OCI-LY1 (cell line): Measurements from ENCODE around the gene ANKS4B.
"Not testable (repeated sequence)": the region's sequence is repeated elsewhere in the genome, so short reads cannot be mapped to it uniquely, and the experiment has no call there.

Source experiments
- H2AFZ ChIP-seq: fragments of 200-600 bp; sonication (generic), shearing (Covaris generic); 2 replicates; pipeline ENCODE4 v1.6.0; 2014; ENCODE audit warnings: antibody characterized with exemption, mild to moderate bottlenecking, low read length
- H3F3A ChIP-seq: fragments of 200-600 bp; sonication (generic), shearing (Covaris generic); 2 replicates; pipeline ENCODE4 v1.6.0; 2014; ENCODE audit warnings: mild to moderate bottlenecking, antibody characterized with exemption, low read length, moderate library complexity; ENCODE audit not compliant: insufficient read depth
- H3K27ac ChIP-seq: fragments of 200-600 bp; sonication (generic); 2 replicates; pipeline ENCODE4 v1.5.1; 2014; ENCODE audit warnings: low read length, mixed run types, mild to moderate bottlenecking, low read depth; ENCODE audit not compliant: poor library complexity, severe bottlenecking
- H3K27me3 ChIP-seq: fragments of 200-600 bp; sonication (generic); 2 replicates; pipeline ENCODE4 v1.6.0; 2014; ENCODE audit warnings: antibody characterized with exemption, mild to moderate bottlenecking, low read length, moderate library complexity; ENCODE audit not compliant: insufficient read depth
- H3K36me3 ChIP-seq: fragments of 200-600 bp; sonication (generic); 2 replicates; pipeline ENCODE4 v1.6.1; 2014; ENCODE audit warnings: mild to moderate bottlenecking, antibody characterized with exemption, low read length, moderate library complexity, mixed read lengths; ENCODE audit not compliant: insufficient read depth
- H3K4me1 ChIP-seq: fragments of 200-600 bp; sonication (generic); 2 replicates; pipeline ENCODE4 v1.5.1; 2014; ENCODE audit warnings: mild to moderate bottlenecking, low read length, moderate library complexity; ENCODE audit not compliant: insufficient read depth, severe bottlenecking
- H3K4me2 ChIP-seq: fragments of 200-600 bp; sonication (generic), shearing (Covaris generic); 2 replicates; pipeline ENCODE4 v1.6.1; 2014; ENCODE audit warnings: low read length
- H3K4me3 ChIP-seq: fragments of 200-600 bp; sonication (generic); 2 replicates; pipeline ENCODE4 v1.5.1; 2014; ENCODE audit warnings: low read length, low read depth, mild to moderate bottlenecking, mixed read lengths; ENCODE audit not compliant: poor library complexity, severe bottlenecking
- H3K79me2 ChIP-seq: fragments of 200-600 bp; shearing (Covaris generic); 2 replicates; pipeline ENCODE4 v1.6.1; 2016; ENCODE audit warnings: mixed run types, low read length, mixed read lengths; ENCODE audit not compliant: insufficient read depth
- H3K9ac ChIP-seq: fragments of 200-600 bp; sonication (generic), shearing (Covaris generic); 2 replicates; pipeline ENCODE4 v1.6.1; 2014; ENCODE audit warnings: mild to moderate bottlenecking, low read length, mixed read lengths
- H3K9me2 ChIP-seq: fragments of 200-600 bp; sonication (generic), shearing (Covaris generic); 2 replicates; pipeline ENCODE4 v1.6.1; 2014; ENCODE audit warnings: low read depth, mild to moderate bottlenecking, low read length, mixed read lengths
- H3K9me3 ChIP-seq: fragments of 200-600 bp; shearing (Covaris generic); 2 replicates; pipeline ENCODE4 v1.6.1; 2014; ENCODE audit warnings: low read length, mixed read lengths
- H4K20me1 ChIP-seq: fragments of 200-600 bp; sonication (generic), shearing (Covaris generic); 2 replicates; pipeline ENCODE4 v1.6.0; 2016; ENCODE audit warnings: mild to moderate bottlenecking, low read length; ENCODE audit not compliant: insufficient read depth
- EZH2 ChIP-seq: fragments of 200-600 bp; sonication (generic), shearing (Covaris generic); IDR thresholded peaks from 2 replicates; pipeline ENCODE4 v1.8.0; 2017; ENCODE audit warnings: borderline replicate concordance, mixed run types, mild to moderate bottlenecking, antibody characterized with exemption, low read length, moderate library complexity, mixed read lengths
- TF ChIP-seq, protein P1 (sequence below): fragments of 200-600 bp; sonication (generic), shearing (Covaris generic); IDR thresholded peaks from 2 replicates; pipeline ENCODE4 v1.5.1; 2017; ENCODE audit warnings: mild to moderate bottlenecking, antibody characterized with exemption, low read length, moderate library complexity, mixed read lengths

ANKS4B gene

DNA sequence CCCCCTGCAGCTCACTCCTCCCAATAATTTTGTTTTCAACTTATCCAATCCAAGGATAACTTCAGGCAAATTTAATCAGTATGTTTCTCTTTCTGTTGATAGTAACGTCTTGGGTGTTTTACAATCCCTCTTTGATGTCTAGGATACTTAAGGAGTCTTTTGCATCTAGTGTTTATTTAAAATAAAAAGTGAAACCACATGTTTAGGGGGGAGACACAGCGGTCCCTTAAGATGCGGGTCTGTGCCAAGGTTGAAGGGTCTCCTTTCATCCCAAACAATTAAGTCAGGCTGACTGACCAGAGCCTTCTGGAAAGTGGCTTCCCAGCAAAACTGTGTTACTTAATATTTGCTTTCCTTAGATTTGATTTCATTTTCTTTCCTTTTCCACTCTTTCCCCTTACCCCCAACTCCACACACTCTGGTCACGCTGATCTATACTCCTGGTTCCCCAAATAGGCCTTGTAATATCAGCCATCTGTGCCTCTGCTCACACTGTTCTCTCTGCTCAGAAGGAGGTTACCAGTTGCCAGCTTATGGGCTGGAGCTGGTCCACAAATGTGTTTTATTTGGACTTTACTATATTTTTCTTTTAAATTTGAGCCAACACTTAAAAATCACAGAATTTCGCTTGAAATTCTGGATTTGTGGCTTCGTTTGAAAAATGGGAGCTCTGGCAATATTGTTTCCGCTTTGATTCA is 11.2 kb downstream of the ANKS4B start:
- Histone ChIP-seq H3K79me2 (no peaks in the 10 kb centered on the region), H3K4me1 (no peaks in the 10 kb centered on the region), H3K36me3 (no peaks in the 10 kb centered on the region), H3K4me3 (no peak overlapping the region), H2AFZ (no peak overlapping the region), H3K9me3 (no peaks in the 10 kb centered on the region), H3K27ac (no peak overlapping the region), H3K27me3 (no peaks in the 10 kb centered on the region), H3F3A (no peaks in the 10 kb centered on the region), H4K20me1 (no peaks in the 10 kb centered on the region), H3K9ac (no peak overlapping the region), H3K9me2 (no peaks in the 10 kb centered on the region), H3K4me2 (no peak overlapping the region)
- no peak for TF ChIP-seq EZH2
- TF ChIP-seq, protein P1, sequence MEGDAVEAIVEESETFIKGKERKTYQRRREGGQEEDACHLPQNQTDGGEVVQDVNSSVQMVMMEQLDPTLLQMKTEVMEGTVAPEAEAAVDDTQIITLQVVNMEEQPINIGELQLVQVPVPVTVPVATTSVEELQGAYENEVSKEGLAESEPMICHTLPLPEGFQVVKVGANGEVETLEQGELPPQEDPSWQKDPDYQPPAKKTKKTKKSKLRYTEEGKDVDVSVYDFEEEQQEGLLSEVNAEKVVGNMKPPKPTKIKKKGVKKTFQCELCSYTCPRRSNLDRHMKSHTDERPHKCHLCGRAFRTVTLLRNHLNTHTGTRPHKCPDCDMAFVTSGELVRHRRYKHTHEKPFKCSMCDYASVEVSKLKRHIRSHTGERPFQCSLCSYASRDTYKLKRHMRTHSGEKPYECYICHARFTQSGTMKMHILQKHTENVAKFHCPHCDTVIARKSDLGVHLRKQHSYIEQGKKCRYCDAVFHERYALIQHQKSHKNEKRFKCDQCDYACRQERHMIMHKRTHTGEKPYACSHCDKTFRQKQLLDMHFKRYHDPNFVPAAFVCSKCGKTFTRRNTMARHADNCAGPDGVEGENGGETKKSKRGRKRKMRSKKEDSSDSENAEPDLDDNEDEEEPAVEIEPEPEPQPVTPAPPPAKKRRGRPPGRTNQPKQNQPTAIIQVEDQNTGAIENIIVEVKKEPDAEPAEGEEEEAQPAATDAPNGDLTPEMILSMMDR: no peak

DNA sequence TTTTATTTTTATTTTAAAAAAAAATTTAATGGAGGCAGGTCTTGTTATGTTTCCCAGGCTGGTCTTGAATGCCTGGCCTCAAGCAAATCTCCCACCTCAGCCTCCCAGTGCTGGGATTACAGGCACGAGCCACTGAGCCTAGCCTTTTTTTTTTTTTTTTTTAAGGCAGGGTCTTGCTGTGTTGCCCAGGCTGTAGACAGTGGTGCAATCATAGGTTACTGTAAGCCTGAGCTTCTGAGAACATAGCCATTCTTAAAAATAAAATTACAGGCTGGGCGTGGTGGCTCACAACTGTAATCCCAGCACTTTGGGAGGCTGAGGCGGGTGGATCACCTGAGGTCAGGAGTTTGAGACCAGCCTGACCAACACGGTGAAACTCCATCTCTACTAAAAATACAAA is 14.7 kb downstream of the ANKS4B start:
- H3K27me3 ChIP-seq, H3K9me2 ChIP-seq, H3K36me3 ChIP-seq, H3K4me1 ChIP-seq, H3K79me2 ChIP-seq, H4K20me1 ChIP-seq, H3K9me3 ChIP-seq, H3F3A ChIP-seq, H2AFZ ChIP-seq, H3K4me2 ChIP-seq, H3K4me3 ChIP-seq, H3K9ac ChIP-seq, H3K27ac ChIP-seq: not testable (repeated sequence)

DNA sequence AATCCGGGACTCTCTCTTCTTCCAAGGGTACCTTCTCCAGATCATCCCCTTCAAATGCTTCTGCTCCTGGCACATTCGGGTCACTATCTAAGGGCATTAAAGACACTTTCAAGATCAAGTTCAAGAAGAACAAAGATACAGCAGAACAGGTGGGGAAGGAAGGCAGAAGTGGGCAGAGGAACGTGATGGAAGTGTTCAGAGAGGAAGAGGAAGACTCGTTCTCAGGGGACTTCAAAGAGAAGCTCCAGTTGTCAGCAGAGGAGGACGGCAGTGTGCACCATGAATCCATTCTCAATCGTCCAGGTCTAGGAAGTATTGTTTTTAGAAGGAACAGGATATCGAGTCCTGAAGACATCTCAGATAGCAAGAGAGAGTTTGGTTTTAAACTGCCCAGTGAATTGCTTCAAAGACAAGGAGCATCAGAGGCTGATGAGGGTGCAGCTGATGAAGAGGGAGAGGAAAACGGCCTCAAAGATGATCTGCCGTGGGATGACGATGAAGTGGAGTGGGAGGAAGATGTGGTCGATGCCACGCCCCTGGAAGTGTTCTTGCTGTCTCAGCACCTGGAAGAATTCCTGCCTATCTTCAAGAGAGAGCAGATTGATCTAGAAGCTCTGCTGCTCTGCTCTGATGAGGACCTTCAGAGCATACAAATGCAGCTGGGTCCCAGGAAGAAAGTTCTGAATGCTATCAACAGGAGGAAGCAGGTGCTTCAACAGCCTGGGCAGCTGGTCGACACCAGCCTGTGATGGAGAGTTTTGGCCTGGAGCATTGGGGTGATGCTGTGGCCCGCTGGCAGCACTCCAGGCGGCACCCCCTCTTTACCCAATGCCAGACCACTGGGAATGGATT is 16.8 kb downstream of the ANKS4B start:
- no peak overlapping the region for H3K4me3 ChIP-seq
- TF ChIP-seq EZH2: no peak
- TF ChIP-seq, protein P1: no peak
- no peaks in the 10 kb centered on the region for H3K4me1 ChIP-seq
- no peaks in the 10 kb centered on the region for H3K36me3 ChIP-seq
- H3K27me3 ChIP-seq: no peaks in the 10 kb centered on the region
- H3F3A ChIP-seq: no peaks in the 10 kb centered on the region
- no peaks in the 10 kb centered on the region for H4K20me1 ChIP-seq
- H2AFZ ChIP-seq: no peak overlapping the region
- H3K4me2 ChIP-seq: no peak overlapping the region
- no peaks in the 10 kb centered on the region for H3K9me3 ChIP-seq
- no peak overlapping the region for H3K27ac ChIP-seq
- no peaks in the 10 kb centered on the region for H3K9me2 ChIP-seq
- H3K9ac ChIP-seq: no peak overlapping the region
- no peaks in the 10 kb centered on the region for H3K79me2 ChIP-seq
